Testis (tissue), 3 donors: ENCODE results near the gene IRX4. TPM values are rescaled to one million over a fixed set of nuclear protein-coding genes. Genes with fewer than 3 reads are reported as not detected.

Experiments used
- DNase-seq: peaks from one replicate; pipeline ENCODE4 v3.0.0-alpha.2; 2019
- H3K27ac ChIP-seq, 2 donors: fragments of 200-600 bp; sonication (generic); one replicate each; pipeline ENCODE4 v1.5.1; 2019
- H3K27me3 ChIP-seq: fragments of 200-600 bp; sonication (generic); one replicate; pipeline ENCODE4 v1.5.1; 2019
- H3K36me3 ChIP-seq: fragments of 200-600 bp; sonication (generic); one replicate; pipeline ENCODE4 v1.5.1; 2017; ENCODE audit warnings: low read depth; ENCODE audit errors: missing control alignments
- H3K4me1 ChIP-seq: fragments of 200-600 bp; sonication (generic); one replicate; pipeline ENCODE4 v1.5.1; 2019
- H3K4me3 ChIP-seq, 2 donors: fragments of 200-600 bp; sonication (generic); one replicate each; pipeline ENCODE4 v1.5.1; 2017 to 2019
- H3K9me3 ChIP-seq: fragments of 200-600 bp; sonication (generic); one replicate; pipeline ENCODE4 v1.5.1; 2017
- POLR2A ChIP-seq: fragments of 450-650 bp; IDR thresholded peaks from one replicate; pipeline ENCODE4 v1.6.1; 2017; ENCODE audit warnings: antibody characterized with exemption, mild to moderate bottlenecking, moderate library complexity
- WGBS, 2 donors: methylation state at CpG; one replicate each; pipeline ENCODE4 v1.1.5; 2018; 5-methylcytosine and 5-hydroxymethylcytosine counted together
- intact Hi-C: fragments of 100-400 bp; cut with DNase I; formaldehyde crosslinking; loops from one replicate; pipeline ENCODE4 v1.15.1; 2023; ENCODE audit warnings: low total_unique reads
- polyA plus RNA-seq: library from polyadenylated mRNA; stranded (reverse); fragments of 350-450 nt; fragmentation: Illumina TruSeq; extraction: RNeasy Lipid Tissue Mini Kit (QIAGEN cat#74804); gene quantifications from one replicate; pipeline ENCODE4 v1.2.3, GENCODE V29; 2014; ENCODE audit warnings: low read depth, low replicate concordance; ENCODE audit not compliant: insufficient read depth
- total RNA-seq, 2 donors: library from RNA; depleted of rRNA; stranded (reverse); fragments of >200 nt; gene quantifications; one replicate each; pipeline ENCODE4 v1.2.3, GENCODE V29; 2016
- TF ChIP-seq, protein P1 (sequence below), 3 experiments: fragments of 450-650 bp in 2 of 3; fragments of 200-600 bp in 1 of 3; sonication (generic) in 1 of 3; IDR thresholded peaks; one replicate each; pipeline ENCODE4 v1.5.1; 2016 to 2019; ENCODE audit warnings: antibody characterized with exemption in 3 of 3, mild to moderate bottlenecking in 2 of 3, moderate library complexity in 1 of 3

The IRX4 gene
- total and polyA plus RNA-seq, 3 donors from 2014 or later: 0.32 to 2.7 (median 2.0) TPM

- Histone ChIP-seq H3K27ac (peak overlapping the region; percentile 15 to 41), H3K9me3 (no peaks in the 10 kb centered on the region), H3K27me3 (no peaks in the 10 kb centered on the region), H3K36me3 (no peaks in the 10 kb centered on the region), H3K4me3 (peak overlapping the region; percentile 36 to 48), H3K4me1 (no peaks in the 10 kb centered on the region)
- TF ChIP-seq, protein P1, sequence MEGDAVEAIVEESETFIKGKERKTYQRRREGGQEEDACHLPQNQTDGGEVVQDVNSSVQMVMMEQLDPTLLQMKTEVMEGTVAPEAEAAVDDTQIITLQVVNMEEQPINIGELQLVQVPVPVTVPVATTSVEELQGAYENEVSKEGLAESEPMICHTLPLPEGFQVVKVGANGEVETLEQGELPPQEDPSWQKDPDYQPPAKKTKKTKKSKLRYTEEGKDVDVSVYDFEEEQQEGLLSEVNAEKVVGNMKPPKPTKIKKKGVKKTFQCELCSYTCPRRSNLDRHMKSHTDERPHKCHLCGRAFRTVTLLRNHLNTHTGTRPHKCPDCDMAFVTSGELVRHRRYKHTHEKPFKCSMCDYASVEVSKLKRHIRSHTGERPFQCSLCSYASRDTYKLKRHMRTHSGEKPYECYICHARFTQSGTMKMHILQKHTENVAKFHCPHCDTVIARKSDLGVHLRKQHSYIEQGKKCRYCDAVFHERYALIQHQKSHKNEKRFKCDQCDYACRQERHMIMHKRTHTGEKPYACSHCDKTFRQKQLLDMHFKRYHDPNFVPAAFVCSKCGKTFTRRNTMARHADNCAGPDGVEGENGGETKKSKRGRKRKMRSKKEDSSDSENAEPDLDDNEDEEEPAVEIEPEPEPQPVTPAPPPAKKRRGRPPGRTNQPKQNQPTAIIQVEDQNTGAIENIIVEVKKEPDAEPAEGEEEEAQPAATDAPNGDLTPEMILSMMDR (IDR thresholded peaks at IDR 0.05): no peak
- TF ChIP-seq POLR2A: no peak
- WGBS, 2 donors: 49 to 50% methylated on average over 8 to 48 of the region's 49 CpGs
- no peak for DNase-seq
- intact Hi-C loops: no loop called here
These were observed 26.0 kb downstream of the IRX4 start for GRCh38 chr5:1856596-1857255.

DNA sequence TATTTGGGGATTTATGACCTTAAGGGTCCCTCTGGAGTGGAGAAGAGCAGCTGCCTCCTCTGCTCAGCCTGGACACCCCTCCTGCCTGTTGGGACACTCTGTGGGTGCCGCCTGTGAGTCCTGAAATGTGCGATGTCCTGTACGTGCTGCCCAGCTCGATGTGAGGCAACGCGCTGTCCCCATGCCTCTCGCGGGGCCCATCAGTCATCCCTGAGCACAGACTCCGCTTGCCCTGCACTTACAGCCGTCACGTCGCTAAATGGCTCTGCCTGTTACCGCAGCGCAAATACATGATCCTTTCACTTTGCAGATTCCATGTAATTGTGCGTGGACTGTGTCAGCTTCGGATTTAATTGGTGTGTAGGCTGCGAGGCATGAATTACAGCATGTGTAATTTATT lies 27.1 kb downstream of the IRX4 start:
- H3K4me3 ChIP-seq: no peak overlapping the region
- no peaks in the 10 kb centered on the region for H3K9me3 ChIP-seq
- H3K36me3 ChIP-seq: no peaks in the 10 kb centered on the region
- H3K27ac ChIP-seq: no peak overlapping the region
- DNase-seq: no peak
- 54 to 69% methylated on average over 15 to 17 of the region's 17 CpGs for WGBS, 2 donors
- no peak for TF ChIP-seq POLR2A
- TF ChIP-seq, protein P1 (IDR thresholded peaks at IDR 0.05): no peak
- H3K27me3 ChIP-seq: no peaks in the 10 kb centered on the region
- intact Hi-C loops: no loop called here
- H3K4me1 ChIP-seq: no peaks in the 10 kb centered on the region

- WGBS, 2 donors: 40 to 55% methylated on average over 3 of the region's 3 CpGs
- no peak overlapping the region for H3K4me3 ChIP-seq
- no peaks in the 10 kb centered on the region for H3K9me3 ChIP-seq
- no peaks in the 10 kb centered on the region for H3K36me3 ChIP-seq
- DNase-seq: no peak
- H3K27me3 ChIP-seq: no peaks in the 10 kb centered on the region
- intact Hi-C loops: no loop called here
- no peak overlapping the region for H3K27ac ChIP-seq
- no peaks in the 10 kb centered on the region for H3K4me1 ChIP-seq
- no peak for TF ChIP-seq POLR2A
- TF ChIP-seq, protein P1 (IDR thresholded peaks at IDR 0.05): no peak
These were observed 27.6 kb downstream of the IRX4 start for GRCh38 chr5:1855075-1855474.

DNA sequence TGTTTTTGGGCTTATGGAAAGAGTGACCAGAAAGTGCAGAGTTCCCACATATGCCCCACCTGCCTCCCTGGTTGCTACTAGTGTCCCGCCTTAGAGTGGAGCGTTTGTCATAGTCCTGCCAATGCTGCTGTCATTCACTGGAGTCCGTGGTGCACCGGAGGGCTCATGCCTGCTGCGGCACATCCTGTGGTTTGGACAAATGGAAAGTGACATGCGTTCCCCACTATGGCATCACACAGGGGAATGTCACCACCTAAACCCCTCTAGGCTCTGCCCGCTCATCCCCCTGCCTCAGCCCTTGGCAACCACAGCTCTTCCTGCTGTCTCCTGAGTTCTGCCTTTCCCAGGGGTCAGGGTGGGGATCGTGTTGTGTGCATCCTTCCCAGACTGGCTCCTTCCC lies 29.2 kb downstream of the IRX4 start:
- Histone ChIP-seq H3K4me1 (no peaks in the 10 kb centered on the region), H3K27ac (no peak overlapping the region), H3K36me3 (no peaks in the 10 kb centered on the region), H3K27me3 (no peaks in the 10 kb centered on the region), H3K4me3 (no peak overlapping the region), H3K9me3 (no peaks in the 10 kb centered on the region)
- no peak for TF ChIP-seq POLR2A
- TF ChIP-seq, protein P1 (IDR thresholded peaks at IDR 0.05): no peak
- DNase-seq: no peak
- intact Hi-C loops: no loop called here
- WGBS, 2 donors: 80 to 83% methylated on average over 8 of the region's 8 CpGs

DNA sequence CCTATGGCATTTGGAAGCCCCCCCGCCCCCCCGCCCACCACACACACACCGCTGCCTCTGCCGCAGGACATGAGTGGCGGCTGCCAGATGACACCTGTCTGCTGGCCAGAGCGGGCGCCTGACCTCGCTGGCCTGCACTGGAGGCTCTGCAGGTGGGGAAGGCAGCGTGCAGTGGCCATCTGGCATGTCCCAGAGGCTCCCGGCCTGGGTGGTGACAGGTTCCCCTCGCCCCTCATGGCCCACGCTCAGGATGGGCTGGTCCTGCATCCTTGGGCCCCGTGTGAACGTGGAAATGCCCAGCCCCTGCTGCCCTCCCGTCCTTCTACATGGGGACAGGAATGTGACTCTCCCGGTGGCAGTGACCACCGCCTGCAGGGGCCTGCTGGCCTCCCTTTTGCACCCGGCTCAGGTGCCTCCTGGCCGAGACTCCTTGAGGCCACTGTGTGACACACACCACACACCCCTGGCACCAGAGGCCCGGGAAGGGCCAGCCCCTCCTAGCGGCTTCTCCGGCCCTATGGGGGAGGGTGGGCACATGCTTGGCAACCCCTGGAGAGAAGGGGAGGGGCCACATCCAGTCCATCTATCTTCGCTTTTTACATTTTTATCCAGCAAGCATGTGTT lies 30.3 kb downstream of the IRX4 start:
- Histone ChIP-seq H3K27me3 (no peaks in the 10 kb centered on the region), H3K36me3 (no peaks in the 10 kb centered on the region), H3K9me3 (no peaks in the 10 kb centered on the region), H3K4me1 (no peaks in the 10 kb centered on the region), H3K27ac (no peak overlapping the region), H3K4me3 (no peak overlapping the region)
- no peak for DNase-seq
- WGBS, 2 donors: 63 to 72% methylated on average over 8 to 18 of the region's 23 CpGs
- no peak for TF ChIP-seq POLR2A
- TF ChIP-seq, protein P1 (IDR thresholded peaks at IDR 0.05): no peak
- intact Hi-C loops: no loop called here
